Activated CD8-positive, alpha-beta T cell treated with anti-CD3 and anti-CD28 coated beads for 36 hours (primary cell): Measurements from ENCODE around the gene CD320. TPM values are rescaled to one million over a fixed set of nuclear protein-coding genes. Genes with fewer than 3 reads are reported as not detected.
"Not testable (repeated sequence)": the region's sequence is repeated elsewhere in the genome, so short reads cannot be mapped to it uniquely, and the experiment has no call there.

ENCODE experiments used
- ATAC-seq: fragments of 200-7000 bp; cut with Tn5 transposase; one replicate; pipeline ENCODE4 v1.10.0; 2021; ENCODE audit warnings: mild to moderate bottlenecking, moderate library complexity
- CTCF ChIA-PET: fragments of 350-600 bp; sonication (Branson Sonifier 250); formaldehyde crosslinking; loops from one replicate; lab custom pipeline; 2021; ENCODE audit warnings: antibody characterized with exemption; lab: Charles Lee
- POLR2A ChIA-PET: fragments of 350-600 bp; sonication (Branson Sonifier 250); formaldehyde crosslinking; loops from one replicate; lab custom pipeline; 2021; ENCODE audit warnings: antibody characterized with exemption; lab: Charles Lee
- DNase-seq: peaks from one replicate; pipeline ENCODE4 v3.0.0-alpha.2; 2020
- H3K27ac Mint-ChIP-seq: one replicate; pipeline ENCODE4 v1.8.0; 2021; ENCODE audit warnings: mild to moderate bottlenecking, mixed read lengths
- H3K27me3 Mint-ChIP-seq: one replicate; pipeline ENCODE4 v1.8.0; 2021; ENCODE audit warnings: mixed read lengths
- H3K36me3 Mint-ChIP-seq: one replicate; pipeline ENCODE4 v1.8.0; 2021; ENCODE audit warnings: low read depth, mixed read lengths
- H3K4me1 Mint-ChIP-seq: one replicate; pipeline ENCODE4 v1.8.0; 2021; ENCODE audit warnings: low read depth, mixed read lengths
- H3K4me3 Mint-ChIP-seq: one replicate; pipeline ENCODE4 v1.8.0; 2021; ENCODE audit warnings: mild to moderate bottlenecking, moderate library complexity, mixed read lengths
- H3K9me3 Mint-ChIP-seq: one replicate; pipeline ENCODE4 v1.8.0; 2021; ENCODE audit warnings: mixed read lengths
- CTCF ChIP-seq: fragments of 200-600 bp; IDR thresholded peaks from one replicate; pipeline ENCODE4 v1.8.0; 2022; ENCODE audit warnings: antibody characterized with exemption, mild to moderate bottlenecking
- intact Hi-C: fragments of 100-400 bp; cut with micrococcal nuclease; formaldehyde crosslinking; loops from one replicate; pipeline ENCODE4 v1.10.0; 2022
- total RNA-seq, 2 experiments: library from RNA; stranded (reverse); gene quantifications; one replicate each; pipeline ENCODE4 v1.2.3, GENCODE V29; 2021

The CD320 gene
- total RNA-seq, 2 experiments from 2014 or later, result 59.0 to 62.2 TPM

- POLR2A ChIA-PET, result interaction anchor here (1.2 kb wide), 1 partner anchor 44 kb away, joined by 4 read pairs; no protein-coding TSS in a partner anchor
- no peaks in the 10 kb centered on the region for H3K27me3 Mint-ChIP-seq
Observed at GRCh38 chr19:8265872-8266271, 42.3 kb downstream of the CD320 start.

GRCh38 chr19:8264248-8264647, 43.9 kb downstream of the CD320 start:
- POLR2A ChIA-PET, result interaction anchor here (0.7 kb wide), 1 partner anchor 11 kb away, joined by 3 read pairs; no protein-coding TSS in a partner anchor
- CTCF ChIA-PET, result interaction anchor here (0.8 kb wide), 1 partner anchor 11 kb away, joined by 3 read pairs; no protein-coding TSS in a partner anchor
- H3K27ac Mint-ChIP-seq, H3K4me3 Mint-ChIP-seq, H3K27me3 Mint-ChIP-seq, H3K36me3 Mint-ChIP-seq, DNase-seq, ATAC-seq, intact Hi-C loops, H3K9me3 Mint-ChIP-seq: not testable (repeated sequence)
- H3K4me1 Mint-ChIP-seq, result peaks cover 15% of the 10 kb centered on the region

More at GRCh38 chr19:8265872-8266271, 42.3 kb downstream of the CD320 start:
- ATAC-seq (no peak), DNase-seq (no peak)
- no peak overlapping the region for H3K27ac Mint-ChIP-seq
- H3K4me3 Mint-ChIP-seq, result no peak overlapping the region
- no peak for TF ChIP-seq CTCF
- H3K4me1 Mint-ChIP-seq, result peaks cover 13% of the 10 kb centered on the region
- H3K9me3 Mint-ChIP-seq, result no peaks in the 10 kb centered on the region
- CTCF ChIA-PET, result no interaction called here
- peaks cover 5% of the 10 kb centered on the region for H3K36me3 Mint-ChIP-seq
- intact Hi-C loops, result loop anchor here (5.0 kb wide), 1 partner anchor 41 kb away; the partner anchor contains the start of gene CD320

GRCh38 chr19:8262431-8262830, 45.7 kb downstream of the CD320 start:
- POLR2A ChIA-PET, result interaction anchor here (0.7 kb wide), 1 partner anchor 23 kb away, joined by 3 read pairs; no protein-coding TSS in a partner anchor
- peaks cover 8% of the 10 kb centered on the region for H3K36me3 Mint-ChIP-seq
- H3K9me3 Mint-ChIP-seq, result no peaks in the 10 kb centered on the region

GRCh38 chr19:8261881-8262280, 46.3 kb downstream of the CD320 start:
- H3K27ac Mint-ChIP-seq, result no peak overlapping the region
- H3K9me3 Mint-ChIP-seq, result no peaks in the 10 kb centered on the region
- ChIA-PET CTCF (interaction anchor here (1.1 kb wide), 1 partner anchor 10 kb away, joined by 4 read pairs; no protein-coding TSS in a partner anchor), POLR2A (interaction anchor here (0.7 kb wide), 1 partner anchor 22 kb away, joined by 3 read pairs; no protein-coding TSS in a partner anchor)
- DNase-seq, result no peak
- no peak overlapping the region for H3K4me3 Mint-ChIP-seq
- intact Hi-C loops, result no loop called here
- no peak for ATAC-seq
- H3K36me3 Mint-ChIP-seq, result peaks cover 10% of the 10 kb centered on the region
- no peak for TF ChIP-seq CTCF
- H3K27me3 Mint-ChIP-seq, result no peaks in the 10 kb centered on the region
- peaks cover 19% of the 10 kb centered on the region for H3K4me1 Mint-ChIP-seq

More at GRCh38 chr19:8262431-8262830, 45.7 kb downstream of the CD320 start:
- ATAC-seq (no peak), DNase-seq (no peak)
- H3K27ac Mint-ChIP-seq, result no peak overlapping the region
- no peak overlapping the region for H3K4me3 Mint-ChIP-seq
- H3K27me3 Mint-ChIP-seq, result no peaks in the 10 kb centered on the region
- no peak for TF ChIP-seq CTCF
- CTCF ChIA-PET, result interaction anchor here (1.1 kb wide), 1 partner anchor 9 kb away, joined by 3 read pairs; no protein-coding TSS in a partner anchor
- H3K4me1 Mint-ChIP-seq, result peaks cover 15% of the 10 kb centered on the region
- intact Hi-C loops, result no loop called here

- DNase-seq, result no peak
- Mint-ChIP-seq H3K4me1 (peaks cover 20% of the 10 kb centered on the region), H3K36me3 (peaks cover 10% of the 10 kb centered on the region), H3K27ac (no peak overlapping the region), H3K27me3 (no peaks in the 10 kb centered on the region), H3K9me3 (no peaks in the 10 kb centered on the region), H3K4me3 (no peak overlapping the region)
- no peak for ATAC-seq
- ChIA-PET CTCF (interaction anchor here (1.1 kb wide), 1 partner anchor 9 kb away, joined by 4 read pairs; no protein-coding TSS in a partner anchor), POLR2A (interaction anchor here (0.6 kb wide), 1 partner anchor 354 kb away, joined by 3 read pairs; no protein-coding TSS in a partner anchor)
- no peak for TF ChIP-seq CTCF
- intact Hi-C loops, result no loop called here
Observed at GRCh38 chr19:8261347-8261746, 46.8 kb downstream of the CD320 start.
